NCI-H510A treated with DMSO at 0.1 percent for 48 hours (cell line): ENCODE results near the gene WDR70.
"Not testable (repeated sequence)": the region's sequence is repeated elsewhere in the genome, so short reads cannot be mapped to it uniquely, and the experiment has no call there.

Experiments
- DNase-seq: peaks from one replicate; lab custom pipeline; 2025; lab: John Stamatoyannopoulos, UW

Gene WDR70

DNA sequence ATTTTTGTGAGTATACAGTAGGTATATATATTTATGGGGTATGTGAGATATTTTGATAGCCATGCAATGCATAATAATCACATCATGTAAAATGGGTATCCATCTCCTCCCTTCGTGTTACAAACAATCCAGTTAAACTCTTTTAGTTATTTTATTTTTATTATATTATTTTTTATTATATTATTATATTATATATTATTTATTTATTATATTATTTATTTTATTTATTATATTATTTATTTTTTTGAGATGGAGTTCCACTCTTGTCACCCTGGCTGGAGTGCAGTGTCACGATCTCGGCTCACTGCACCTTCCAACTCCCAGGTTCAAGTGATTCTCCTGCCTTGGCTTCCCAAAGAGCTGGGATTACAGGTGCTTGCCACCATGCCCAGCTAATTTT lies 138.6 kb downstream of the WDR70 start:
- no peak for DNase-seq

DNA sequence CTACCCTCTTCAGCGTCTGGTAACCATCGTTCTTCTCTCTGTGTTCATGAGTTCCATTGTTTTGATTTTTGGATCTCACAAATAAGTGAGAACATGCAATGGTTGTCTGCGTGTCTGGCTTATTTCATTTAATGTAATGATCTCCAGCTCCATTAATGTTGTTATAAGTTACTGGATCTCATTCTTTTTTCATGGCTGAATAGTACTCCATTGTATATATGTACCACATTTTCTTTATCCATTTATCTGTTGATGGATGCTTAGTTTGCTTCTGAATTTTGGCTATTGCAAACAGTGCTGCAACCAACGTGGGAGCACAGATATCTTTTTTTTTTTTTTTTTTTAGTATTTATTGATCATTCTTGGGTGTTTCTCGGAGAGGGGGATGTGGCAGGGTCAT lies 139.2 kb downstream of the WDR70 start:
- DNase-seq = not testable (repeated sequence)

DNA sequence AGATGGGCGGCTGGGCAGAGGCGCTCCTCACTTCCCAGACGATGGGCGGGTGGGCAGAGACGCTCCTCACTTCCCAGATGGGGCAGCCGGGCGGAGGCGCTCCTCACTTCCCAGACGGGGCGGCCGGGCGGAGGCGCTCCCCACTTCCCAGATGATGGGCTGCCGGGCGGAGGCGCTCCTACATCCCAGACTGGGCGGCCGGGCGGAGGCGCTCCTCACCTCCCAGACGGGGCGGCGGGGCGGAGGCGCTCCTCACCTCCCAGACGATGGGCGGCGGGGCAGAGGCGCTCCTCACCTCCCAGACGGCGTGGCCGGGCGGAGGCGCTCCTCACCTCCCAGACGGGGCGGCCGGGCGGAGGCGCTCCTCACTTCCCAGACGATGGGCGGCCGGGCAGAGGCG lies 140.2 kb downstream of the WDR70 start:
- DNase-seq = no peak

DNA sequence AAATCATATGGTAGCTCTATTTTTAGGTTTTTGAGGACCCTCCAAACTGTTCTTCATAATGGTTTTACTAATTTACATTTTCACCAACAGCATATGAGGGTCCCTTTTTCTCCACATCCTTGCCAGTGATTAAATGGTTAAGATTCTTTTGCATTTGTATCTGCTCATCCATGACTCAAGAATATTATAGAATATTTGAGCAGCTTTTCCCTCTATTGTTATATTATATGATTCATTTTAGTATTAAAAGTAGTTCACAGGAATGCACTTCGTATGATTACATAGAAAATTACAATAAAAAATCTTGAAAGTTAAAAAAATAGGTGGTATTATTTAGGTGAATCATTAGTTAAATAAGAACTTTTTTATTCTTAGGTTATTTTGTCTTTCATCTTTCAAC lies 140.7 kb downstream of the WDR70 start:
- no peak for DNase-seq

GRCh38 chr5:37520811-37521210 lies 141.7 kb downstream of the WDR70 start:
- DNase-seq = no peak

DNA sequence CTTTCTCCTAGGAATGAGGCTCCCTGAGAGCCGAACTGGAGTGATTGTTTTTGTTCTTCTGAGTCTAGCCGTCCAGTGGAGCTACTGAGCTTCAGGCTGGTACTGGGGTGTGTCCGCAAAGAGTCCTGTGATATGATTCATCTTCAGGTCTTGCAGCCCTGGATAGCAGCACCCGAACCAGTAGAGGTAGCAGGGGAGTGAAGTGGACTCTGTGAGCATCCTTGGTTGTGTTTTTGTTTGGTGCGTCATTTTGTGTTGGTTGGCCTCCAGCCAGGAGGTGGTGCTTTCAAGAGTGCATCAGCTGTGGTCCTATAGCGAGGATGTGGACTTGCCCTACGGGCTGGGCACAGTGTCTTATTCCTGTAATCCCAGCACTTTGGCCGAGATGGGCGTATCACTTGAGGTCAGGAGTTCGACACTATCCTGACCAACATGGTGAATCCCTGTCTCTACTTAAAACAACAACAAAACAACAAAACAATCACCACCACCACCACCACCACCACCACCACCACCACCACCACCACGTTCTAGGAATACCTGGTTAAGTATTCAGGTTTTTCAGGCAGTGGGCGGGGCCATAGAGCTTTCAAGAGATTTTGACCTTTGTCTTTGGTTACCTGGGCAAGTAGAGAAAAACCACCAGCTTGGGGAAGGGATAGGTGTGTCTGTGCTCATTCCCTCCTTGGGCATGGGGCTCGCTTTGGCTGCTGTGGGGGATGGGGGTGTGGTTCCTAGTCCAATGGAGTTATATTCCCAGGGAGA lies 154.0 kb downstream of the WDR70 start:
- no peak for DNase-seq

DNA sequence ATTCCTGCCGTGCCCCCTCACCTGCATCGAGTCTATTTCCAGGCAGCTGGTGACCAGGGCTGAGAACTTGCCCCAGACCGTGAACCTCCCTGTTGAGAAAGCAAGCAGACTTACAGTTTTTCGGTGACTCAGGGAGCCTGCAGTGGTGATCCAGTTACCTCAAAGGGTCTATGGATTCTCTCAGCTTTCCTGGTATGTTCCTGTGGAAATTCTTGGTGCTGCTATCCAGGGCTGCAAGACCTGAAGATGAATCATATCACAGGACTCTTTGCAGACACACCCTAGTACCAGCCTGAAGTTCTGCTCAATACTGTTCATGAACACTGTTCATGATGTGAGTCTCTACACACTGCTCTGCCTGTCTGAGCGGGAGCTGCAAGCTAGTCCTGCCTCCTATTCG lies 154.7 kb downstream of the WDR70 start:
- no peak for DNase-seq

- no peak for DNase-seq
These were observed 160.3 kb downstream of the WDR70 start for GRCh38 chr5:37539459-37539858.

DNA sequence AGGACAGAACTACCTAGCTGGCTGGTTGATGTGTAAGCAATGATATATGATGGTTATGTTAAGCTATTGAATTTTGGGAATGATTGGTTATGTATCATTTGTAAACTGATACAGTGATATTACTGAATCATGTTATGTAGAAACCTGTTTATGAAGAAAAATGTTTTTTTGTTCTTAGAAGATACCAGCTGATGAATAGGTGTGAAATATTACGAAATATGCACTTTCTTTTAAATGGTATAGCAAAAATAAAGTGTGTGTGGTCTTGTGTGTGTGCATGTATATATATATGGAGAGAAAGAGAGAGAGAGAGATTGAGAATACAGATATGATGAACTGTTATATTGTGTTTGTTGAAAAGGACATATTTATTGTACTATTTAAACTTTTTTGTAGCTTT lies 164.1 kb downstream of the WDR70 start:
- DNase-seq = no peak

GRCh38 chr5:37549411-37549810 lies 170.3 kb downstream of the WDR70 start:
- DNase-seq = no peak

DNA sequence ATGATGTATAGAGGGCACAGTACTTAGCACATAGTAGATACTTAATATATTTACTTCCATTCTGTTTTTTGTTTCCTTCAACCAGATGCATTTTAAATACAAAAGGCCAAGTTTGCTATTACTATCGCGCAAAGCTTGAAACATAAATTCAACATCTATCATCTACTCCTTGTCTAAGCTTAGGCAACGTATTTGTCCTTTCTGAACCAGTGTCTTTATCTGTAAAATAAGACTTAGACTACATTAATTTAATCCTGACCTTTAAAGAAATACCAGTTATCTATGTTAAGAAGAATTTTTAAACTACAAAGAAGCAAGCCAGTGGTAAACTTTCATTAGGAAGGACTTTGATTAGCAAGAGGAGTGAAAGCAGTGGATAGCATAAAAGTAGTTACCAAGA lies 173.0 kb downstream of the WDR70 start:
- DNase-seq = no peak

- DNase-seq = no peak
These were observed 173.9 kb downstream of the WDR70 start for GRCh38 chr5:37552770-37553719.

DNA sequence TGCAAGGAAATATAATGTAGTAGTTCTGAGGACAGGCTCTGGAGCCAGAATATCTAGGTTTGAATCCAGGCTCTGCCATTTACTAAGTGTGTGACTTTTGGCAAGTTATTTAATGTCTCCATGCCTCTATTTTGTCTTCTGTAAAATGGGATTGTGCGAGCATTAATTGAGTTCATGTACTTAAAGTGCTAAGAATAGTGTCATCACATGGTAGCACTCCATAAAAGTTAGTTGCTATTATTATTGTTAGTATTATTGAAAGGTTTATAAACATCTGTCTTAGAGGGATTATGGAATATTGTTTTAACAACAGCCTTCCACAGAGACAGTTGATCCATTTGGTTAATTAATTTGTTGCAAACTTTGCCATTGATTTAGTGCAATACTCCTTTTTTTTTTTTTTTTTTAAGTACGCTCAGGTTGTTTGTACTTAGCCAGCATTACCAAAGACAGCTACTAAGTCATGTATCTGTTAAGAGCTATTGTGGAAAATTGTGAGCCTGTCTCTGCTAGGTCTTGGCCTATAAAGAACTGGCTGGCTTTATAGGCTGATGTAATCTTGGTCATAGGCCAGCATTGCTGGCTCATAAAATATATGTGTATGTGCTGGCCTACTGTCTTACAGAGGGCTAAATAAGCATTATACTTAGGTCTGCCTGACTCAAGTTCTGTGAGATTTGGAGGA lies 174.7 kb downstream of the WDR70 start:
- DNase-seq = no peak

GRCh38 chr5:37554405-37554739 lies 175.3 kb downstream of the WDR70 start:
- DNase-seq = no peak

GRCh38 chr5:37554938-37555337 lies 175.8 kb downstream of the WDR70 start:
- DNase-seq = no peak

- DNase-seq = no peak
These were observed 178.7 kb downstream of the WDR70 start for GRCh38 chr5:37557734-37558293.

DNA sequence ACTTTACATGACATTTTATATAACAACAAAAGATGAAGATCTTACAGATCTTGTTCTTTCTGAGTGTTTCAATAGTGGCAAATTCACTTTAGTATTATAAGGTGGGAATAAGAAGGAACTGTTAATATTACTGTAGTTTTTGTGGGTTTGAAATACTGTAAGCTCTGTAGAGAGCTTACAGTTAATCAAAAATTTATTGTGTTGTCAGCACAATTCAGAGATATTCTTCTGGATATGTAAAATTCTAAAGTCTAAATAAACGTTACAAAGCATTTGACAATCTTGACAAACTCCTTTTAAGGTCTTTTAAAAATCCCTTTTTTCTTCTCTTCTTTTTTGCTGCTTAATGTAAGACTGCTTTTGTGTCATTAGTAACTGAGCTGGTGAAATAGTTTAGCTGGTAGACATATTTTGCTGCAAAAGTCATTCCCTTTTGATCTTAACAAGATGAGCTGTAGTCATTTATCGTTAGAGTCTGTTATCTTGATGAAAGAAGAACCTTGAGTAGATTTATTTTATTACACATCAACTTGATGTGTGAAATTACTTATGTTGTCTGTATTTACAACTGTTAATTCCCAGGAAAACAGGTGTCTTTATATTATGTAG lies 186.0 kb downstream of the WDR70 start:
- DNase-seq = no peak

- no peak for DNase-seq
These were observed 188.4 kb downstream of the WDR70 start for GRCh38 chr5:37567566-37567965.

DNA sequence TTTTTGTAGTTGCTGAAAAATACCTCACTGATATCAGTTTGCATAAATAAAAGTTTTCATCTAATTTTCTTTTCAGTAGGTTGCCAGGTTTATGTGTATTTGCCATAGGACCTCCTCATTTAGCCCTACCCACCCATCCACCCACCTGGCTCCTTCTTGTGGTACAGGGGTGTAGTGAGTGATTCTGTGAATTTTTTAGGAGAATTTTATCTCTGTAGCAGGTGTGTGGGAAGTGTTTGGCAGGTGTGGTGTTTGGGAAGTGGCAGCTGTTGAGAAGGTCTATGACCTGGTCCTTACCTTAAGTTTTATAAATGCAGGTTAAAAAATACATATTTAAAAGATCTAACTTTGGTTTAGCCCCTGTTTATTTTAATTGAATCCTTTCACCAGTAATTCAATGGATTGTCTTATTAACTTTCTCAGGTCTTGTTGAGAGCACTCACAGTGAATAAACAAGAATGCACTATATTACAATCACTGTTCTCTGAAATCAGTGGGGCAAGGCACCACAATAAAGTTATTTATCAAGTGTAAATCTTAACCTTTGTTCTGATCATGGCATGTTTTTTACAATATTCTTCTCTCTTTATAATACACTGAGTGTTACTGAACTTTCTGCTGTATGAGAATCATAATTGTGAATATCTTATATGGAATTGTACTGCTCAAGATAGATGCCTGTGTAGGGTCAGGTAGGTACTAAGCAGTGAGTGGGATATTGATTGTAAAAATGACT lies 189.1 kb downstream of the WDR70 start:
- DNase-seq = no peak

GRCh38 chr5:37568893-37569292 lies 189.8 kb downstream of the WDR70 start:
- DNase-seq = no peak

DNA sequence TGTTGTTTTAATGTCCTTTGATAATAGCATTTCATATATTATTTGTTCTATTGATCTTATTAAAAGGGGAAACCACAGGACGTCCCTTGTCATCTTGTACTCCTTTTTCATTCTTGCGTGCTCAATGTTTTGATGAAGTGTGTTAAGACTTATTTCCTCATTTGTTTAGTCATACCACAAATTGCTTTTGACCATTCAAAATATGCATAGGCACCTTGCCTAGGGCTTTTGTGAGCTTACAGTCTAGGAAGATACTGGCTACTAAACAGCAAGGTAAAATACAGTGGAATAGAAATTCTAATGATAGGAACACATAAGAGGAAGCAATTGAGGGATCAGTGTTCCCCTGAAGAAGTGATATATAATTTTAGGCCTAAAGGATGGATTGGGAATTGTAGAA lies 190.3 kb downstream of the WDR70 start:
- DNase-seq = no peak
